HepG2 (cell line): ENCODE results near the gene SLC16A3. TPM values are rescaled to one million over a fixed set of nuclear protein-coding genes. Genes with fewer than 3 reads are reported as not detected.
A peak's percentile ranks its signal among the peaks of the same experiment; 100 is the strongest.

Experiments
- ATAC-seq: fragments of 200-7000 bp; cut with Tn5 transposase; 3 replicates; pipeline ENCODE4 v1.9.1; 2020; ENCODE audit warnings: mild to moderate bottlenecking, moderate library complexity
- BruUV-seq: library from RNA; stranded (reverse); fragments of 400-500 nt; replicated peaks from 2 replicates; lab custom pipeline; 2021; lab: Mats Ljungman, UMichigan
- CTCF ChIA-PET: fragments of 300-600 bp; formaldehyde crosslinking; extraction: SDS; loops from one replicate; lab custom pipeline; 2021; ENCODE audit warnings: low total read pairs, inconsistent platforms, low intra/inter-chr PET ratio; lab: Yijun Ruan, JAX
- POLR2A ChIA-PET: fragments of 350-600 bp; sonication (Branson Sonifier 250); formaldehyde crosslinking; loops from one replicate; lab custom pipeline; 2020; ENCODE audit warnings: antibody characterized with exemption, inconsistent platforms; lab: Yijun Ruan, JAX
- DNase-seq: peaks from one replicate; pipeline ENCODE4 v3.0.0-alpha.2; 2015; ENCODE audit warnings: low spot score
- FAIRE-seq: peaks from 3 replicates; lab custom pipeline; 2011; peaks lifted over from hg19 to GRCh38; lab: Jason Lieb, UNC
- H2AFZ ChIP-seq: one replicate; pipeline ENCODE4 v1.6.1; 2011; ENCODE audit warnings: low read length, inconsistent platforms
- H3K27ac ChIP-seq: fragments of 300-600 bp; 3 replicates; pipeline ENCODE4 v1.8.0; 2011; ENCODE audit warnings: mixed run types, mild to moderate bottlenecking, mixed read lengths, low read length, inconsistent platforms; ENCODE audit not compliant: insufficient read depth; ENCODE audit errors: extremely low read length
- H3K27me3 ChIP-seq, 2 experiments: fragments of 200-600 bp in 1 of 2; 2 replicates in 1 of 2; 3 replicates in 1 of 2; pipeline versions ENCODE4 v1.6.0 to v1.8.0; 2011; ENCODE audit warnings: low read length in 2 of 2, mild to moderate bottlenecking in 2 of 2, moderate library complexity in 2 of 2, inconsistent platforms in 1 of 2; ENCODE audit not compliant: insufficient read depth in 2 of 2, control insufficient read depth in 1 of 2
- H3K36me3 ChIP-seq, 2 experiments: fragments of 200-600 bp in 1 of 2; replicated peaks in 1 of 2; 2 replicates in 1 of 2; 3 replicates in 1 of 2; pipeline versions ENCODE4 v1.5.1 to v1.8.0; 2011; ENCODE audit warnings: low read length in 2 of 2, inconsistent platforms in 1 of 2; ENCODE audit not compliant: insufficient read depth in 2 of 2, control insufficient read depth in 1 of 2
- H3K4me1 ChIP-seq: 2 replicates; pipeline ENCODE4 v1.5.1; 2012; ENCODE audit warnings: low read length, inconsistent platforms; ENCODE audit not compliant: insufficient read depth
- H3K4me2 ChIP-seq: 2 replicates; pipeline ENCODE4 v1.6.0; 2011; ENCODE audit warnings: low read depth, low read length, inconsistent platforms
- H3K4me3 ChIP-seq, 3 experiments: fragments of 200-600 bp in 1 of 3; sonication (generic), shearing (Covaris generic) in 1 of 3; replicated peaks in 1 of 3; 2 replicates each; pipeline ENCODE4 v1.5.1; 2011 to 2016; ENCODE audit warnings: low read length in 3 of 3, inconsistent platforms in 2 of 3, low read depth in 2 of 3, mild to moderate bottlenecking in 2 of 3, control low read depth in 1 of 3, mixed read lengths in 1 of 3; ENCODE audit not compliant: insufficient read depth in 1 of 3
- H3K79me2 ChIP-seq: one replicate; pipeline ENCODE4 v1.6.1; 2011; ENCODE audit warnings: low read length, inconsistent platforms; ENCODE audit not compliant: insufficient read depth
- H3K9ac ChIP-seq: 2 replicates; pipeline ENCODE4 v1.6.0; 2011; ENCODE audit warnings: mild to moderate bottlenecking, low read depth, low read length, inconsistent platforms; ENCODE audit not compliant: insufficient read depth
- H3K9me3 ChIP-seq: 2 replicates; pipeline ENCODE4 v1.5.1; 2012; ENCODE audit warnings: mild to moderate bottlenecking, low read length
- H4K20me1 ChIP-seq: 2 replicates; pipeline ENCODE4 v1.6.0; 2011; ENCODE audit warnings: inconsistent platforms, mild to moderate bottlenecking, low read length, moderate library complexity; ENCODE audit not compliant: insufficient read depth
- EZH2 ChIP-seq: conservative IDR thresholded peaks from 2 replicates; pipeline ENCODE4 v1.6.1; 2012; ENCODE audit warnings: mild to moderate bottlenecking, low read depth, low read length, moderate library complexity
- FOXA1 ChIP-seq, 2 experiments: fragments of 450-650 bp in 1 of 2; sonication (generic) in 1 of 2; formaldehyde crosslinking in 1 of 2; IDR thresholded peaks; 2 replicates each; pipeline versions ENCODE4 v1.4.0 to v1.6.1; 2016 to 2020; ENCODE audit warnings: missing genetic modification reagents in 1 of 2
- GATAD2A ChIP-seq: IDR thresholded peaks from 2 replicates; pipeline ENCODE4 v1.6.1; 2016
- GTF2F1 ChIP-seq: fragments of 150-350 bp; IDR thresholded peaks from 2 replicates; pipeline ENCODE4 v1.6.1; 2014; ENCODE audit warnings: low read length
- IRX3 ChIP-seq: sonication (generic); formaldehyde crosslinking; IDR thresholded peaks from 2 replicates; pipeline ENCODE4 v1.8.1; 2023; ENCODE audit warnings: mild to moderate bottlenecking, low read depth, missing genetic modification reagents, borderline replicate concordance
- ISX ChIP-seq: sonication (generic); formaldehyde crosslinking; conservative IDR thresholded peaks from 2 replicates; pipeline ENCODE4 v1.5.0; 2020; ENCODE audit warnings: missing genetic modification reagents
- JUN ChIP-seq: sonication (generic); formaldehyde crosslinking; IDR thresholded peaks from 2 replicates; pipeline ENCODE4 v1.4.0; 2020; ENCODE audit warnings: mild to moderate bottlenecking, missing genetic modification reagents
- MEF2D ChIP-seq: sonication (generic); formaldehyde crosslinking; IDR thresholded peaks from 2 replicates; pipeline ENCODE4 v1.5.1; 2020; ENCODE audit warnings: mild to moderate bottlenecking, missing genetic modification reagents
- SIX4 ChIP-seq: sonication (generic); formaldehyde crosslinking; IDR thresholded peaks from 2 replicates; pipeline ENCODE4 v1.4.0; 2020; ENCODE audit warnings: missing genetic modification reagents
- SNAPC2 ChIP-seq: sonication (generic); formaldehyde crosslinking; IDR thresholded peaks from 2 replicates; pipeline ENCODE4 v1.8.1; 2022; ENCODE audit warnings: mild to moderate bottlenecking, missing genetic modification reagents
- WIZ ChIP-seq: sonication (generic); formaldehyde crosslinking; IDR thresholded peaks from 2 replicates; pipeline ENCODE4 v1.5.1; 2020; ENCODE audit warnings: mild to moderate bottlenecking, missing genetic modification reagents
- ZBTB42 ChIP-seq: sonication (generic); formaldehyde crosslinking; IDR thresholded peaks from 2 replicates; pipeline ENCODE4 v1.5.0; 2020; ENCODE audit warnings: mild to moderate bottlenecking, missing genetic modification reagents
- ZC3H13 ChIP-seq: sonication (generic); formaldehyde crosslinking; IDR thresholded peaks from 2 replicates; pipeline ENCODE4 v1.8.1; 2023; ENCODE audit warnings: mild to moderate bottlenecking, missing genetic modification reagents, moderate library complexity
- ZNF180 ChIP-seq: sonication (generic); formaldehyde crosslinking; IDR thresholded peaks from 2 replicates; pipeline ENCODE4 v1.4.0; 2020; ENCODE audit warnings: low read depth, missing genetic modification reagents, borderline replicate concordance
- ZNF230 ChIP-seq: sonication (generic); formaldehyde crosslinking; IDR thresholded peaks from 2 replicates; pipeline ENCODE4 v1.4.0; 2020; ENCODE audit warnings: mild to moderate bottlenecking, missing genetic modification reagents
- ZNF331 ChIP-seq: sonication (generic); formaldehyde crosslinking; IDR thresholded peaks from 2 replicates; pipeline ENCODE4 v1.4.0; 2020; ENCODE audit warnings: missing genetic modification reagents
- ZNF530 ChIP-seq: sonication (generic); formaldehyde crosslinking; IDR thresholded peaks from 2 replicates; pipeline ENCODE4 v1.5.0; 2020; ENCODE audit warnings: low read depth, mild to moderate bottlenecking, missing genetic modification reagents
- ZNF567 ChIP-seq: sonication (generic); formaldehyde crosslinking; IDR thresholded peaks from 2 replicates; pipeline ENCODE4 v1.8.1; 2023; ENCODE audit warnings: mild to moderate bottlenecking, missing genetic modification reagents, borderline replicate concordance
- ZNF75D ChIP-seq: sonication (generic); formaldehyde crosslinking; IDR thresholded peaks from 2 replicates; pipeline ENCODE4 v1.8.1; 2023; ENCODE audit warnings: missing genetic modification reagents, mild to moderate bottlenecking, borderline replicate concordance
- ZNF768 ChIP-seq: sonication (generic); formaldehyde crosslinking; IDR thresholded peaks from 2 replicates; pipeline ENCODE4 v1.4.0; 2020; ENCODE audit warnings: missing genetic modification reagents
- ZSCAN31 ChIP-seq: sonication (generic); formaldehyde crosslinking; IDR thresholded peaks from 2 replicates; pipeline ENCODE4 v1.5.0; 2020; ENCODE audit warnings: low read depth, mild to moderate bottlenecking, missing genetic modification reagents
- WGBS: methylation state at CpG from one replicate; pipeline ENCODE4 v1.1.6; 2017; ENCODE audit warnings: low lambda C conversion rate; 5-methylcytosine and 5-hydroxymethylcytosine counted together
- in situ Hi-C: cut with HindIII; loops from 2 replicates; pipeline ENCODE4 v1.10.0; 2017; ENCODE audit warnings: low pct_unique_long_range_greater_than_20kb; ENCODE audit not compliant: extremely low pct_ligation_motif_present
- intact Hi-C: fragments of 100-400 bp; cut with micrococcal nuclease; formaldehyde crosslinking; loops from one replicate; pipeline ENCODE4 v1.10.0; 2022; ENCODE audit not compliant: unreplicated experiment
- polyA plus RNA-seq, 8 experiments: library from polyadenylated mRNA; depleted of rRNA in 3 of 8; stranded (reverse) in 7 of 8; unstranded in 1 of 8; fragments of >200 nt; fragmentation: Illumina TruSeq in 4 of 8; extraction: Trizol in 4 of 8; gene quantifications; 2 replicates each; pipeline versions ENCODE4 v1.2.1 to v1.2.3, GENCODE V29; 2011 to 2016; ENCODE audit warnings: low read depth in 4 of 8, missing spikeins in 1 of 8, mixed read lengths in 1 of 8; ENCODE audit not compliant: insufficient read depth in 1 of 8
- total RNA-seq, 5 experiments: library from RNA; depleted of rRNA; stranded (reverse); fragments of >200 nt; fragmentation: Illumina TruSeq; extraction: Trizol; gene quantifications; 2 replicates each; pipeline ENCODE4 v1.2.3, GENCODE V29; 2016; ENCODE audit warnings: low read depth in 1 of 5
- TF ChIP-seq, protein P1 (sequence below): sonication (generic); formaldehyde crosslinking; IDR thresholded peaks from 2 replicates; pipeline ENCODE4 v1.5.0; 2020; ENCODE audit warnings: mild to moderate bottlenecking, missing genetic modification reagents
- TF ChIP-seq, protein P2 (sequence below): sonication (generic); formaldehyde crosslinking; IDR thresholded peaks from 2 replicates; pipeline ENCODE4 v1.8.0; 2023; ENCODE audit warnings: mild to moderate bottlenecking, missing genetic modification reagents

The SLC16A3 gene
- total and polyA plus RNA-seq, 2 of the 13 experiments (the other 11 are each of a cell fraction or from before 2014, with no cell fraction given): 242 to 349 TPM

DNA sequence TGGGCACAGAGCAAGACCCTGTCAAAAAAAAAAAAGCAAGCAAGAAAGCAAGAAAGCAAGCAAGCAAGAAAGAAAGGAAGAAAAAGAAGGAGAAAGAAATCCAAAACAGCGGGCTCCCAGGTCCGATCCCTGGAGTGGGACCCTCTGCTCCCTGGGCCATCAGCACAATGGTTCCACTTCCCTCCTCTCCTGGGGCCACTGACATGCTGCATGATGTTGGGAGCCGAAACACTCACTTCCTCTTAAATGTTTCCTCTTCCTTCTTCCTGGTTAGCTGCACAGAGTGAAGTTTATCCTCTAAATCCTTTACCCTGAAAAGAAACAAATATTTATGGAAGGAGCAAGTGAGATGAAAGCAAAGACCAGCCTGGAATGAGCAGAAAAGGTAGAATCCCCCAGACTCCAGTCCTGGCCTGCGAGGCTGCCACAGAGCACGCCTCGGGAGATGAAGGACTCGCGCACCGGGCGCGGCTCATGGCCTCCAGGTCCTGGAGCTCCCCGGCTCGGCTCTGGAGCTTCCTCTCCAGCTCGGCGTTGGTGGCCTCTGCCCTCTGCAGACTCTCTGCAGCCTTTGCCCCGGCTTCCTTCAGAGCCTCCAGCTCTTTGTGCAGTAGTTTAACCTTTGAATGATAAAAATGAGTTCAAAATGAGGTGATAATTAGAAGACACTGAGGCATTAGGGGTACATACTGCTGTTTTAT lies 35.2 kb upstream of the SLC16A3 start (continued):
- TF ChIP-seq SNAPC2 (CRISPR knock-in tag) (no peak), ZNF530 (CRISPR knock-in tag) (no peak), IRX3 (no peak), SIX4 (CRISPR knock-in tag) (no peak), FOXA1 (IDR thresholded peaks at IDR 0.05) (no peak), FOXA1 (CRISPR knock-in tag; IDR thresholded peaks at IDR 0.05) (no peak), ZC3H13 (CRISPR knock-in tag) (no peak), ZBTB42 (no peak), ZNF180 (no peak)

DNA sequence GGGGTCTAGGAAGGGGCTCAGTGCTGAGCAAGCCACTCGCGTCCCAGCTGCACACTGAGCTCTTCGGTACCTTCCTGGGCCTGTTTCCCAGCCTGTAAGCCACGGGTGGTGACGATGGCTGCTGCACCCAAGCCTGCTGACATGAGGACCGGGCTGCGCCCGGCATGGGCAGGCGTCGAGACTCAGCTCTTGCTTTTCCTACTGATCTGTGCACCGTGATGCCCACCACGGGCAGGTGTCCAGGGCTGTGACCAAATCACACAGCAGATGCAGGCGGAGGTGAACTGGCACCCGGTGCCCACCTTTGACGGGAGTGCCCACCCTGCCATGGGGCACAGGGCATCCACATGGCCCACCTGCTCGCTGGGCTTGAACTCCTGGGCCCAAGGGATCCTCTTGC lies 34.1 kb upstream of the SLC16A3 start:
- DNase-seq (no peak), FAIRE-seq (no peak), ATAC-seq (no peak)
- Histone ChIP-seq H3K36me3 (peaks cover 27 to 44% of the 10 kb centered on the region in 2 experiments; a peak in 4 of 5 replicates), H3K4me3 (no peak overlapping the region), H3K4me1 (no peaks in the 10 kb centered on the region), H3K27ac (no peak overlapping the region), H4K20me1 (no peaks in the 10 kb centered on the region), H3K79me2 (no peaks in the 10 kb centered on the region), H3K9me3 (no peaks in the 10 kb centered on the region), H2AFZ (no peak overlapping the region), H3K9ac (no peak overlapping the region), H3K4me2 (no peak overlapping the region), H3K27me3 (no peaks in the 10 kb centered on the region)
- in situ Hi-C loops (no loop called here), intact Hi-C loops (no loop called here)
- POLR2A ChIA-PET: no interaction called here
- 96% methylated on average over 9 of the region's 16 CpGs for WGBS
- no TSS peak for BruUV-seq
- CTCF ChIA-PET: no interaction called here
- TF ChIP-seq ISX (CRISPR knock-in tag) (no peak), FOXA1 (IDR thresholded peaks at IDR 0.05) (no peak), FOXA1 (CRISPR knock-in tag; IDR thresholded peaks at IDR 0.05) (no peak), GTF2F1 (no peak), JUN (CRISPR knock-in tag) (no peak), ZSCAN31 (CRISPR knock-in tag) (no peak), ZNF768 (CRISPR knock-in tag) (peak; percentile 36; the same call in 1 of the 2 replicates), WIZ (CRISPR knock-in tag) (no peak), EZH2 (no peak), MEF2D (CRISPR knock-in tag) (no peak), ZNF331 (no peak), ZNF230 (CRISPR knock-in tag) (no peak), ZNF567 (CRISPR knock-in tag) (no peak), ZNF75D (0 out of 2 replicates have a peak, but pooled peaks have one; percentile 37), GATAD2A (CRISPR knock-in tag) (no peak)
- TF ChIP-seq, protein P1, sequence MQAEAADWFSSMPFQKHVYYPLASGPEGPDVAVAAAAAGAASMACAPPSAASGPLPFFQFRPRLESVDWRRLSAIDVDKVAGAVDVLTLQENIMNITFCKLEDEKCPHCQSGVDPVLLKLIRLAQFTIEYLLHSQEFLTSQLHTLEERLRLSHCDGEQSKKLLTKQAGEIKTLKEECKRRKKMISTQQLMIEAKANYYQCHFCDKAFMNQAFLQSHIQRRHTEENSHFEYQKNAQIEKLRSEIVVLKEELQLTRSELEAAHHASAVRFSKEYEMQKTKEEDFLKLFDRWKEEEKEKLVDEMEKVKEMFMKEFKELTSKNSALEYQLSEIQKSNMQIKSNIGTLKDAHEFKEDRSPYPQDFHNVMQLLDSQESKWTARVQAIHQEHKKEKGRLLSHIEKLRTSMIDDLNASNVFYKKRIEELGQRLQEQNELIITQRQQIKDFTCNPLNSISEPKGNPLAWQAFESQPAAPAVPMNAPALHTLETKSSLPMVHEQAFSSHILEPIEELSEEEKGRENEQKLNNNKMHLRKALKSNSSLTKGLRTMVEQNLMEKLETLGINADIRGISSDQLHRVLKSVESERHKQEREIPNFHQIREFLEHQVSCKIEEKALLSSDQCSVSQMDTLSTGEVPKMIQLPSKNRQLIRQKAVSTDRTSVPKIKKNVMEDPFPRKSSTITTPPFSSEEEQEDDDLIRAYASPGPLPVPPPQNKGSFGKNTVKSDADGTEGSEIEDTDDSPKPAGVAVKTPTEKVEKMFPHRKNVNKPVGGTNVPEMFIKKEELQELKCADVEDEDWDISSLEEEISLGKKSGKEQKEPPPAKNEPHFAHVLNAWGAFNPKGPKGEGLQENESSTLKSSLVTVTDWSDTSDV (CRISPR knock-in tag): no peak
- TF ChIP-seq, protein P2, sequence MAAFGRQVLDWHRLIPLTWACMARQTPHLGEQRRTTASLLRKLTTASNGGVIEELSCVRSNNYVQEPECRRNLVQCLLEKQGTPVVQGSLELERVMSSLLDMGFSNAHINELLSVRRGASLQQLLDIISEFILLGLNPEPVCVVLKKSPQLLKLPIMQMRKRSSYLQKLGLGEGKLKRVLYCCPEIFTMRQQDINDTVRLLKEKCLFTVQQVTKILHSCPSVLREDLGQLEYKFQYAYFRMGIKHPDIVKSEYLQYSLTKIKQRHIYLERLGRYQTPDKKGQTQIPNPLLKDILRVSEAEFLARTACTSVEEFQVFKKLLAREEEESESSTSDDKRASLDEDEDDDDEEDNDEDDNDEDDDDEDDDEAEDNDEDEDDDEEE (CRISPR knock-in tag): no peak
